ENCODE results near the gene IMP3. TPM values are rescaled to one million over a fixed set of nuclear protein-coding genes. Genes with fewer than 3 reads are reported as not detected.
A peak's percentile ranks its signal among the peaks of the same experiment; 100 is the strongest.

IMP3 gene
- total RNA-seq, 2 donors from 2014 or later, result 52.2 to 58.2 TPM

DNA sequence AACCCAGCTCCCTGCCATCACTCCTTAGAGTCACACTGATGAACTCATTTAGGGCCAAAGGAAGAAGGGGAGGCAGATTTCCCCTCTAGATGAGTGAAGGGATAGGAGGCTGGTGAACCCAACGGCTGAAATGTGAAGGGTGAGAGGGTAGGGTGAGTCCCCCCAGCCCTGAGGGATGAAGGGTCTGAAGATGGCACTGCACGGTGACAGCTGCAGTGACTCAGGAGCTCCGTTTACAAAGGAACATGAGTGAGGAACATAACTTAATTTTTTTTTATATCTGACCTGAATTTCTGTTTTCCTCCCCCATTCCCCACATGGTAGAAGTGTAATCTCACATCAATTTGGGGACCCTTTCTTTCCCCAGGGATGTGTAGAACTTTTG, 21.7 kb upstream of the IMP3 start:
- Mint-ChIP-seq H3K27ac (no peak overlapping the region), H3K27me3 (ENCODE audit: insufficient read depth) (no peaks in the 10 kb centered on the region), H3K4me3 (no peak overlapping the region), H3K4me1 (peaks cover 11% of the 10 kb centered on the region), H3K9me3 (no peaks in the 10 kb centered on the region), H3K36me3 (ENCODE audit: low read depth) (peaks cover 20% of the 10 kb centered on the region)
- no peak overlapping the region for H3K9ac ChIP-seq (ENCODE audit: extremely low read depth, low read length, poor library complexity, severe bottlenecking)
- WGBS, 2 experiments (ENCODE audit: insufficient coverage in 1 of 2, insufficient read length in 1 of 2), result 95 to 100% methylated on average over 1 to 3 of the region's 3 CpGs
- no peak for DNase-seq
- H3K9me3 ChIP-seq (ENCODE audit: control insufficient read depth, low read length), result no peaks in the 10 kb centered on the region
- TF ChIP-seq, protein P1, sequence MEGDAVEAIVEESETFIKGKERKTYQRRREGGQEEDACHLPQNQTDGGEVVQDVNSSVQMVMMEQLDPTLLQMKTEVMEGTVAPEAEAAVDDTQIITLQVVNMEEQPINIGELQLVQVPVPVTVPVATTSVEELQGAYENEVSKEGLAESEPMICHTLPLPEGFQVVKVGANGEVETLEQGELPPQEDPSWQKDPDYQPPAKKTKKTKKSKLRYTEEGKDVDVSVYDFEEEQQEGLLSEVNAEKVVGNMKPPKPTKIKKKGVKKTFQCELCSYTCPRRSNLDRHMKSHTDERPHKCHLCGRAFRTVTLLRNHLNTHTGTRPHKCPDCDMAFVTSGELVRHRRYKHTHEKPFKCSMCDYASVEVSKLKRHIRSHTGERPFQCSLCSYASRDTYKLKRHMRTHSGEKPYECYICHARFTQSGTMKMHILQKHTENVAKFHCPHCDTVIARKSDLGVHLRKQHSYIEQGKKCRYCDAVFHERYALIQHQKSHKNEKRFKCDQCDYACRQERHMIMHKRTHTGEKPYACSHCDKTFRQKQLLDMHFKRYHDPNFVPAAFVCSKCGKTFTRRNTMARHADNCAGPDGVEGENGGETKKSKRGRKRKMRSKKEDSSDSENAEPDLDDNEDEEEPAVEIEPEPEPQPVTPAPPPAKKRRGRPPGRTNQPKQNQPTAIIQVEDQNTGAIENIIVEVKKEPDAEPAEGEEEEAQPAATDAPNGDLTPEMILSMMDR (conservative IDR thresholded peaks at IDR 0.05), result no peak
- no peak overlapping the region for H3K4me3 ChIP-seq (ENCODE audit: low read length)
- no peaks in the 10 kb centered on the region for H3K4me1 ChIP-seq (ENCODE audit: control insufficient read depth, insufficient read depth, low read length)
- no peak overlapping the region for H3K27ac ChIP-seq (ENCODE audit: low read depth, low read length)
- no peaks in the 10 kb centered on the region for H3K27me3 ChIP-seq (ENCODE audit: control insufficient read depth, insufficient read depth, low read length, poor library complexity, severe bottlenecking)
- peaks cover 13% of the 10 kb centered on the region for H3K36me3 ChIP-seq (ENCODE audit: control insufficient read depth, insufficient read depth, low read length)

DNA sequence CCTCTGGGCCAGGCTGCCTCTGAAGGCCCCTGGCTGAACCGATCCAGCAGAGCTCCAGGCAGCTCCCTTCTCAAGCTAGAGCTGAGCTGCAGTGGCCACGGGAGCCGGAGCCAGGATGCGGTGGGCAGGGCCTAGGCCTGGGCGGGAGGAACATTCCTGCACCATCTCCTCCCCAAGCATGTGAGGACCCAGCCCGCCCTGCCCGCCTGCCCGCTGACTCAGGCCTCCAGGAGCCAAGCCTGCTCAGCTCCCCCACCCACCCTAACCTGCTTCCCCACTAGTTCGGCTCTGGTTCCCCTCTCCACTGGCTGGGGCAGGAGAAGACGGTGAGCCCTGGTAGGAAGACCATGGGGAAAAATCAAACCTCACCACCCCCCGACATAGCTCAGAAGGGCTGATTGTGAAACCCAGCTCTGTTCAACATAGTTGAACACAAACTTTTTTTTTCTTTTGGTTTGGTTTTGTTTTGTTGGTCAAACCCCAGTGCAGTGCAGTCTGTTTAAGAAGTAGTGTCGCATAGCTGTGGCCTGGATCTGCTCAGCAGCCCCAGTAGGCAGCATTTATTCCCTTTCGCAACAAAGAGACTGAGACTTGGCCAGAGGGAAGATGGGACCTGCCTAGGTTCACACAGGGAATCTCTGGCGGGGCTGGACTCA, 21.2 kb upstream of the IMP3 start:
- TF ChIP-seq, protein P1 (conservative IDR thresholded peaks at IDR 0.05), result no peak
- no peak overlapping the region for H3K4me3 Mint-ChIP-seq
- Histone ChIP-seq H3K27me3 (ENCODE audit: control insufficient read depth, insufficient read depth, low read length, poor library complexity, severe bottlenecking) (no peaks in the 10 kb centered on the region), H3K36me3 (ENCODE audit: control insufficient read depth, insufficient read depth, low read length) (peaks cover 13% of the 10 kb centered on the region), H3K4me3 (ENCODE audit: low read length) (no peak overlapping the region), H3K27ac (ENCODE audit: low read depth, low read length) (no peak overlapping the region), H3K9me3 (ENCODE audit: control insufficient read depth, low read length) (no peaks in the 10 kb centered on the region), H3K9ac (ENCODE audit: extremely low read depth, low read length, poor library complexity, severe bottlenecking) (no peak overlapping the region), H3K4me1 (ENCODE audit: control insufficient read depth, insufficient read depth, low read length) (no peaks in the 10 kb centered on the region)
- H3K27ac Mint-ChIP-seq, result no peak overlapping the region
- no peaks in the 10 kb centered on the region for H3K9me3 Mint-ChIP-seq
- no peaks in the 10 kb centered on the region for H3K27me3 Mint-ChIP-seq (ENCODE audit: insufficient read depth)
- WGBS, 2 experiments (ENCODE audit: insufficient coverage in 1 of 2, insufficient read length in 1 of 2), result 60 to 83% methylated on average over 3 to 14 of the region's 14 CpGs
- peak; percentile 89 for DNase-seq
- H3K4me1 Mint-ChIP-seq, result peaks cover 11% of the 10 kb centered on the region
- peaks cover 26% of the 10 kb centered on the region for H3K36me3 Mint-ChIP-seq (ENCODE audit: low read depth)

DNA sequence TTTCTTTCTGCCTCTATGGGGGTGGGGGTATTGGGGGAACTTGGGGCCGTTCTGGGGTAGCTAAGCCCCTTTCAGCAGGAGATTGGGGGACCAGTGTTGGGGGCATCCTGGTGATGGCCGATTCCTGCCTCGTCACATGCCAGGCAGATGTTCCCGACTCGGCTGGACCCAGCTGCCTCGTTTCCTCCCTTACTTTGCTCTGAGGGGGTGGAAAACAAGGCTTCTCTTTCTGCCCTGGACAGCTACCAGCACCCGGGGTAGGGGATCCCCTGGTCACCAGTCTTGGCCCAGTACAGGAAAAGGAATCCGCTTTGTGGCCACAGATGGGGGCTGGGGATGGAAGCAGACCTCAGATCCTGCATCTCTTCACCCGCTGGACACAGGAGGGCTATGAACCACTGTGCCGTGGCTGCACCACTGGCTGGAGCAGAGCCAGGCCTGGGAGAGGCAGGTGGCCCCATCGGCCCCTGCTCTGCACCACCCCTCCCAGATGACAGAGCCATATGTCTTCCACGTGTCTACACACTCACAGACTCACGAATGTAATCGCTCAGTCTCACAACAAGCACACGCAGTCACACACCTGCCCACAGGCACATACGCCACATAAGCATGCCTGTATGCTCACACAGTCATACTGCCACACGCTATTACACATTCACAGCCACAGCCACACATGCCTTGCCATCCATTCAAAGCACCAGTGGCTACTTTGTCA, 20.1 kb upstream of the IMP3 start:
- H3K4me3 ChIP-seq (ENCODE audit: low read length), result no peak overlapping the region
- H3K27ac ChIP-seq (ENCODE audit: low read depth, low read length), result no peak overlapping the region
- no peaks in the 10 kb centered on the region for H3K9me3 ChIP-seq (ENCODE audit: control insufficient read depth, low read length)
- no peaks in the 10 kb centered on the region for H3K27me3 ChIP-seq (ENCODE audit: control insufficient read depth, insufficient read depth, low read length, poor library complexity, severe bottlenecking)
- no peaks in the 10 kb centered on the region for H3K4me1 ChIP-seq (ENCODE audit: control insufficient read depth, insufficient read depth, low read length)
- Mint-ChIP-seq H3K4me1 (peaks cover 11% of the 10 kb centered on the region), H3K27ac (peak overlapping the region; percentile 22), H3K9me3 (no peaks in the 10 kb centered on the region), H3K27me3 (ENCODE audit: insufficient read depth) (no peaks in the 10 kb centered on the region), H3K36me3 (ENCODE audit: low read depth) (peaks cover 27% of the 10 kb centered on the region), H3K4me3 (no peak overlapping the region)
- no peak for DNase-seq
- WGBS, 2 experiments (ENCODE audit: insufficient coverage in 1 of 2, insufficient read length in 1 of 2), result 91 to 99% methylated on average over 8 to 17 of the region's 17 CpGs
- no peak overlapping the region for H3K9ac ChIP-seq (ENCODE audit: extremely low read depth, low read length, poor library complexity, severe bottlenecking)
- TF ChIP-seq, protein P1 (conservative IDR thresholded peaks at IDR 0.05), result no peak
- peaks cover 13% of the 10 kb centered on the region for H3K36me3 ChIP-seq (ENCODE audit: control insufficient read depth, insufficient read depth, low read length)

Measured in endodermal cell (in vitro differentiated cells).